Trophoblast cell (in vitro differentiated cells and primary cell): ENCODE measurements around the gene ZXDC.

Experiments
- DNase-seq, 2 donors: peaks; one replicate each; pipeline ENCODE4 v3.0.0-alpha.2; 2016
- H2AFZ ChIP-seq: 2 replicates; pipeline ENCODE4 v1.6.1; 2013; ENCODE audit warnings: low read length, moderate library complexity, mild to moderate bottlenecking; ENCODE audit not compliant: insufficient read depth, poor library complexity
- H2AK5ac ChIP-seq: 2 replicates; pipeline ENCODE4 v1.6.1; 2013; ENCODE audit warnings: mild to moderate bottlenecking, low read length
- H2BK120ac ChIP-seq: 2 replicates; pipeline ENCODE4 v1.6.1; 2013; ENCODE audit warnings: low read length, mild to moderate bottlenecking, moderate library complexity; ENCODE audit not compliant: insufficient read depth, poor library complexity
- H2BK12ac ChIP-seq: 2 replicates; pipeline ENCODE4 v1.6.1; 2013; ENCODE audit warnings: mild to moderate bottlenecking, low read length, moderate library complexity
- H2BK5ac ChIP-seq: 2 replicates; pipeline ENCODE4 v1.6.1; 2013; ENCODE audit warnings: low read length, low read depth, moderate library complexity, mild to moderate bottlenecking; ENCODE audit not compliant: poor library complexity
- H3K14ac ChIP-seq: 2 replicates; pipeline ENCODE4 v1.6.1; 2013; ENCODE audit warnings: mild to moderate bottlenecking, low read length
- H3K18ac ChIP-seq: 2 replicates; pipeline ENCODE4 v1.6.1; 2013; ENCODE audit warnings: mild to moderate bottlenecking, low read length
- H3K23ac ChIP-seq: 2 replicates; pipeline ENCODE4 v1.6.1; 2013; ENCODE audit warnings: low read length
- H3K27ac ChIP-seq: 2 replicates; pipeline ENCODE4 v1.5.1; 2013; ENCODE audit warnings: low read depth, mild to moderate bottlenecking, inconsistent platforms, low read length, moderate library complexity
- H3K27me3 ChIP-seq: 2 replicates; pipeline ENCODE4 v1.6.1; 2013; ENCODE audit warnings: inconsistent platforms, mild to moderate bottlenecking, low read length, moderate library complexity; ENCODE audit not compliant: insufficient read depth
- H3K36me3 ChIP-seq, 2 experiments: 1 replicate in 1 of 2; 2 replicates in 1 of 2; pipeline ENCODE4 v1.6.1; 2013; ENCODE audit warnings: low read length in 2 of 2, mild to moderate bottlenecking in 2 of 2, moderate library complexity in 1 of 2; ENCODE audit not compliant: insufficient read depth in 2 of 2, control insufficient read depth in 1 of 2
- H3K4ac ChIP-seq: 2 replicates; pipeline ENCODE4 v1.6.1; 2013; ENCODE audit warnings: low read depth, mild to moderate bottlenecking, low read length, moderate library complexity
- H3K4me1 ChIP-seq, 2 experiments: 1 replicate in 1 of 2; 2 replicates in 1 of 2; pipeline ENCODE4 v1.6.1; 2013; ENCODE audit warnings: low read length in 2 of 2, mild to moderate bottlenecking in 2 of 2, moderate library complexity in 1 of 2; ENCODE audit not compliant: insufficient read depth in 2 of 2, control insufficient read depth in 1 of 2
- H3K4me2 ChIP-seq: 2 replicates; pipeline ENCODE4 v1.6.1; 2013; ENCODE audit warnings: inconsistent platforms, mild to moderate bottlenecking, low read length, moderate library complexity
- H3K4me3 ChIP-seq: 2 replicates; pipeline ENCODE4 v1.5.1; 2013; ENCODE audit warnings: mild to moderate bottlenecking, low read depth, low read length, inconsistent platforms
- H3K79me1 ChIP-seq: one replicate; pipeline ENCODE4 v1.6.1; 2013; ENCODE audit warnings: low read length
- H3K79me2 ChIP-seq: 2 replicates; pipeline ENCODE4 v1.6.1; 2013; ENCODE audit warnings: low read length, mild to moderate bottlenecking; ENCODE audit not compliant: control insufficient read depth, insufficient read depth, poor library complexity
- H3K9ac ChIP-seq: 2 replicates; pipeline ENCODE4 v1.6.1; 2013; ENCODE audit warnings: mild to moderate bottlenecking, low read length
- H3K9me3 ChIP-seq: 2 replicates; pipeline ENCODE4 v1.6.1; 2013; ENCODE audit warnings: low read depth, mild to moderate bottlenecking, control low read depth, inconsistent platforms, low read length; ENCODE audit not compliant: insufficient read depth
- H4K12ac ChIP-seq: 2 replicates; pipeline ENCODE4 v1.6.1; 2013; ENCODE audit warnings: low read depth, mild to moderate bottlenecking, low read length, moderate library complexity
- H4K8ac ChIP-seq: 2 replicates; pipeline ENCODE4 v1.6.1; 2013; ENCODE audit warnings: low read depth, mild to moderate bottlenecking, low read length, moderate library complexity
- H4K91ac ChIP-seq: one replicate; pipeline ENCODE4 v1.6.1; 2013; ENCODE audit warnings: low read depth, mild to moderate bottlenecking, low read length, moderate library complexity
- WGBS: extraction: QIAGEN DNeasy Blood & Tissue Kit; methylation state at CpG from one replicate; pipeline ENCODE4 v1.1.7; 2013; ENCODE audit warnings: missing lambda C conversion rate; ENCODE audit not compliant: insufficient read length, insufficient coverage; ENCODE audit errors: extremely low coverage; 5-methylcytosine and 5-hydroxymethylcytosine counted together

ZXDC gene

DNA sequence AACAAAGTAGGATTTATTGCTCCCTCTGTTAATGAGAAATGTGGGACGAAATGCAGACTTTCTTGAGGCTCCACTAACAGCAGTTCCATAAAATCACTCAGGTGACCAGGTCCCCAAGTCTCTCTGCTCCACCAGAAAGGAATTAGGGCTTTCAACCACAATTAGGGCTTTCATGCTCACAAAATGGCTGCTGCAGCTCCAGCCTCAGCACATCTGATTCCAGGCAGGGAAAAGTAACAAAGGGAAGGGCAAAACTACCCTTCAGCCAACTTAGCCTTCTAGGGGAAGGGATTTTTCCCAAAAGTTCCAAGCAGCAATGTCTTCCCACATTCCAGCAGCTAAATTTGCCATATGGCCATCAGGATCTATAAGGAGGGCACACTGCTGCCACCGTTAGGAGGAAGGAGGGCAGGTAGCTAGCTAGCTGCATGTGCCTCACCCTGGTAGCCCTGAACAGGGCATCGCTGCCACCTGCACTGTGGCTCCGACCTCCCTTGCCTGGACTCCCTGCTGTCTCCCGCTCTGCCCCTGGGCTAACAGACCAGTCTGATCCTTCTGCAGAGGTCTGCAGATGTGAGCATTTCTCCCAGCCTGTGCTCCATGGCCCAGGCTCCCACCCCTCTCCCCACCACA, 68.2 kb downstream of the ZXDC start:
- Histone ChIP-seq H4K8ac (no peak overlapping the region), H3K9ac (no peak overlapping the region), H3K14ac (no peak overlapping the region), H2BK12ac (no peak overlapping the region), H3K27me3 (no peaks in the 10 kb centered on the region), H2BK5ac (no peak overlapping the region), H3K4me2 (no peak overlapping the region), H3K27ac (no peak overlapping the region), H4K12ac (no peak overlapping the region), H3K4ac (no peak overlapping the region), H4K91ac (no peak overlapping the region), H3K4me1 (no peaks in the 10 kb centered on the region), H3K18ac (no peak overlapping the region), H2AK5ac (no peak overlapping the region), H3K79me2 (no peaks in the 10 kb centered on the region), H2AFZ (no peak overlapping the region), H3K36me3 (no peaks in the 10 kb centered on the region), H2BK120ac (no peak overlapping the region), H3K79me1 (no peaks in the 10 kb centered on the region), H3K9me3 (peaks cover 2% of the 10 kb centered on the region), H3K23ac (no peak overlapping the region), H3K4me3 (no peak overlapping the region)
- no peak for DNase-seq
- WGBS, result no CpG with 5 or more reads among the region's 5 CpGs

DNA sequence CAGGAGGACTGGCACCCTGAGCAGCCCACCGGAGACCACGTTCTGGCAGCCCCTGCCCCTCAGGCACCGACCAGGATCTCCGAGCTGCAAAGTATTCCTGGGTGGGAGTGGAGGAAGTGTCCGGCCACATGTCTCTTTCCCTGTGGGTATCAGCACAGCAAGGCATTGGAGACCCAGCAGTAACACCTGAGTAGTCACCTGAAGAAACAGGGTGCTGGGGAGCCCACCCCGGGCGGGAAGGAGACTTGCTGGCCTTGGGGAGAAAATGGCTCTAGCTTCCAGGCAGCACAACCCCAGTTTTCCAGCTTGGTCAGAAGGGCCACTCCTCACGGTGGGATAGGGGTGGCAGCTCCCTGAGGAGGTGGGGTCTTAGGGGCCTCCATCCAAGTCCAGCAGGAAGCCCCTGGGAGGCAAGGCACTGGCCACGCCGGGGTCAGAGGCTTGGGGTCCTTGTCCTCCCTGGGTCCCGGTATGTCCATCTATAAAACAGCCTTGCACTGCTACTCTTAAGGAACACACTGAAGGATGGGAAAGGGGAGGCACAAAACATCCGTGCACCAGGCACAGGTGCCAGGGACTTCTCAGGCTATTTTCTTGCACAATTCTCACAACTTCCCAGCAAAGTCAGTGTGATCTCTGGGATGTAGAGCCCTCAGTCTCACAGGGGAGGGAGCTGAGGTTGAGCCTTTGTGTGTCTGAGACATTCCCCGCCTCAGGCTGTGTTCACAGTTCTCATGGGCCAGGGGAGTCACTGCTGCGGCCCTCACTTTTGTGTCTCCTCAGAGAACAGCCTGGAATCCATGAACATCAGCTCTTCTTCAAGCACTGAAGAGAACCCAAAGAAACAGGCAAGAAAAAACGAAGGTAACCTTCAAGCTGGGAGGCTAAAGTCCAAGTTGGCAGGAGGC, 69.0 kb downstream of the ZXDC start:
- Histone ChIP-seq H3K9me3 (peaks cover 2% of the 10 kb centered on the region), H3K23ac (no peak overlapping the region), H3K18ac (no peak overlapping the region), H2BK12ac (no peak overlapping the region), H3K14ac (no peak overlapping the region), H3K4me2 (no peak overlapping the region), H3K9ac (no peak overlapping the region), H3K79me1 (no peaks in the 10 kb centered on the region), H2AFZ (no peak overlapping the region), H3K79me2 (no peaks in the 10 kb centered on the region), H2BK120ac (no peak overlapping the region), H3K27me3 (no peaks in the 10 kb centered on the region), H2AK5ac (no peak overlapping the region), H3K4me1 (no peaks in the 10 kb centered on the region), H3K4me3 (no peak overlapping the region), H3K27ac (no peak overlapping the region), H3K4ac (no peak overlapping the region), H3K36me3 (no peaks in the 10 kb centered on the region), H4K8ac (no peak overlapping the region), H4K12ac (no peak overlapping the region), H4K91ac (no peak overlapping the region), H2BK5ac (no peak overlapping the region)
- no CpG with 5 or more reads among the region's 15 CpGs for WGBS
- DNase-seq, result no peak

DNA sequence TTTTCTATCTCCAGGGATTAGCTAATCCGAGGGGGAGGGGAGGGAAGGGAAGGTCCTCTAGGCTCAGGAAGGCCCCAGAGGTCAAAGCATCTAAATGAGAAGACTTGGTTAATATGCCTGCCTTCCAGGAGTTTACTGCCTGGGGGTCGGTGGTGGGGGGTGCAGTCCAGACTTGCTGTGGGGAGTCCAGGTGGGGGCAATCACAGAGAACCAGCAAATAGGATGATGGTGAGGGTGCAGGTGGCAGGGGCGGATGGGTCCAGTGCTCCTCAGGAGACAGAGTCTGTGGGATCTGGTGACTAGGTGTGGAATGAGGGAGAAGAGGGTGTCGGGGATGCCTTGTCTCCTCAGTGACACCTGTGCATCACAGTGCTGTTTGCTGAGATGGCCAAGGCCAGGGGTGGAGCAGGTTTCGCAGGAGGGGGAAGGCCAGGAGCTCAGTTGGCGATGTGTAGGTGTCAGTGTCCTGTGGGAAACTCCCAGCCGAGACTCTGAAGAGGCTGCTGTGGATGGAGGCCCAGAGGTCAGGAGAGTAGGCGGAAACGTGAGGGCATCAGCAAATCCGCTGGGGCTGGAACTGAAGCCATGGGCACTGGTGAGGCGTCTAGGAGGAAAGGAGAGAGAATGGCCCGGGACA, 72.9 kb downstream of the ZXDC start:
- Histone ChIP-seq H3K14ac (no peak overlapping the region), H4K12ac (no peak overlapping the region), H2BK5ac (no peak overlapping the region), H3K9ac (no peak overlapping the region), H3K4me1 (no peaks in the 10 kb centered on the region), H3K4ac (no peak overlapping the region), H4K91ac (no peak overlapping the region), H3K23ac (no peak overlapping the region), H3K4me3 (no peak overlapping the region), H3K9me3 (peaks cover 2% of the 10 kb centered on the region), H2BK120ac (no peak overlapping the region), H3K36me3 (no peaks in the 10 kb centered on the region), H3K27ac (no peak overlapping the region), H3K27me3 (no peaks in the 10 kb centered on the region), H2BK12ac (no peak overlapping the region), H3K18ac (no peak overlapping the region), H2AFZ (no peak overlapping the region), H3K79me1 (no peaks in the 10 kb centered on the region), H4K8ac (no peak overlapping the region), H3K4me2 (no peak overlapping the region), H2AK5ac (no peak overlapping the region), H3K79me2 (no peaks in the 10 kb centered on the region)
- no CpG with 5 or more reads among the region's 12 CpGs for WGBS
- DNase-seq, result no peak

DNA sequence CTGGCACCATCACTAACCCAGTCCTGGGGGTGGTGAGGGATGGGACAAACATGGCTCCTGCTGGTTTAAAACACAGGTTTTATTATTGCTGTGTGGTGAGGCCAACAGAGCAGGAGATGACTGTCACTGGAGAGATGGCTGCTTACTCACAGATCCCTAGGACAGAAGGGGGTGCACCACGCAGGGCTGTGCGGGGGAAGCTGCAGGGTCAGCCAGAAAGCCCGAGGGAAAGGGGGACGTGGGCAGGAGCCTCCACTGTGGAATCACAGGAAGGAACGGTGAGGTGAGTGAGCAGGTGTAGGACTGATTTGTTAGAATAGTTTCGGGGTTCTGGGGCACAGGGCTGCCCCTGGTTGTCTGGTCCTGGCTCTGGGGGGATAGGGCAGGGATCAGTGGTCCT, 73.5 kb downstream of the ZXDC start:
- no peak for DNase-seq
- WGBS, result no CpG with 5 or more reads among the region's 6 CpGs
- no peak overlapping the region for H2AK5ac ChIP-seq
- H2AFZ ChIP-seq, result no peak overlapping the region
- no peak overlapping the region for H3K18ac ChIP-seq
- no peak overlapping the region for H3K14ac ChIP-seq
- no peak overlapping the region for H4K12ac ChIP-seq
- H3K27me3 ChIP-seq, result no peaks in the 10 kb centered on the region
- no peak overlapping the region for H4K91ac ChIP-seq
- no peak overlapping the region for H3K27ac ChIP-seq
- no peak overlapping the region for H2BK120ac ChIP-seq
- H3K9me3 ChIP-seq, result no peaks in the 10 kb centered on the region
- no peak overlapping the region for H4K8ac ChIP-seq
- H3K79me1 ChIP-seq, result no peaks in the 10 kb centered on the region
- H3K4me1 ChIP-seq, result no peaks in the 10 kb centered on the region
- H3K4me3 ChIP-seq, result no peak overlapping the region
- no peaks in the 10 kb centered on the region for H3K79me2 ChIP-seq
- no peaks in the 10 kb centered on the region for H3K36me3 ChIP-seq
- no peak overlapping the region for H3K9ac ChIP-seq
- no peak overlapping the region for H3K23ac ChIP-seq
- no peak overlapping the region for H3K4me2 ChIP-seq
- no peak overlapping the region for H2BK12ac ChIP-seq
- no peak overlapping the region for H3K4ac ChIP-seq
- no peak overlapping the region for H2BK5ac ChIP-seq
